K562 (cell line): Measurements from ENCODE around the gene SLC17A9. TPM values are rescaled to one million over a fixed set of nuclear protein-coding genes. Genes with fewer than 3 reads are reported as not detected.
A peak's percentile ranks its signal among the peaks of the same experiment; 100 is the strongest.

Experiments
- BHLHE40 ChIP-seq: IDR thresholded peaks from 2 replicates; pipeline ENCODE4 v1.6.1; 2011; ENCODE audit warnings: low read length, improper control_type of control experiment
- ESRRA ChIP-seq: fragments of 450-650 bp; IDR thresholded peaks from 2 replicates; pipeline ENCODE4 v1.6.1; 2014; ENCODE audit warnings: low read depth, mild to moderate bottlenecking, moderate library complexity, borderline replicate concordance
- HMG20A ChIP-seq: fragments of 450-650 bp; formaldehyde crosslinking; conservative IDR thresholded peaks from 2 replicates; pipeline ENCODE4 v1.4.0; 2020; ENCODE audit warnings: mild to moderate bottlenecking, mixed read lengths
- HOXB6 ChIP-seq: fragments of 250-450 bp; sonication (Bioruptor Pico); IDR thresholded peaks from 2 replicates; pipeline ENCODE4 v1.5.1; 2022; ENCODE audit warnings: mild to moderate bottlenecking, borderline replicate concordance
- HSF4 ChIP-seq: fragments of 250-450 bp; sonication (Bioruptor Pico); IDR thresholded peaks from 2 replicates; pipeline ENCODE4 v2.1.2; 2022; ENCODE audit warnings: mild to moderate bottlenecking, moderate library complexity, borderline replicate concordance
- NFE2 ChIP-seq: IDR thresholded peaks from 2 replicates; pipeline ENCODE4 v1.6.1; 2014; ENCODE audit warnings: antibody characterized with exemption, low read depth
- NR2C2 ChIP-seq, 2 experiments: fragments of 200-800 bp in 1 of 2; sonication (Bioruptor generic) in 1 of 2; sonication (generic) in 1 of 2; formaldehyde crosslinking in 1 of 2; IDR thresholded peaks; 2 replicates each; pipeline versions ENCODE4 v1.6.1 to v1.8.0; 2016 to 2022; ENCODE audit warnings: mild to moderate bottlenecking in 1 of 2, missing compliant biosample characterization in 1 of 2, missing genetic modification characterization in 1 of 2, missing genetic modification reagents in 1 of 2
- NR4A1 ChIP-seq, 2 experiments: fragments of 250-450 bp in 1 of 2; fragments of 450-650 bp in 1 of 2; sonication (Bioruptor Pico) in 1 of 2; IDR thresholded peaks; 2 replicates each; pipeline versions ENCODE4 v1.4.0 to v1.6.1; 2016 to 2020; ENCODE audit warnings: mild to moderate bottlenecking in 2 of 2, missing compliant biosample characterization in 1 of 2, missing genetic modification characterization in 1 of 2, moderate library complexity in 1 of 2
- PPARD ChIP-seq: fragments of 250-450 bp; sonication (Bioruptor Pico); IDR thresholded peaks from 2 replicates; pipeline ENCODE4 v1.8.0; 2022; ENCODE audit warnings: inconsistent platforms, mild to moderate bottlenecking, moderate library complexity
- PTBP1 ChIP-seq: fragments of 200-400 bp; formaldehyde crosslinking; IDR thresholded peaks from 2 replicates; pipeline ENCODE4 v1.6.1; 2017; ENCODE audit warnings: low read depth, low read length
- PTRF ChIP-seq: fragments of 450-650 bp; IDR thresholded peaks from 2 replicates; pipeline ENCODE4 v1.6.1; 2016; ENCODE audit warnings: mild to moderate bottlenecking, missing genetic modification characterization, missing compliant biosample characterization
- PYGO2 ChIP-seq: fragments of 450-650 bp; IDR thresholded peaks from 2 replicates; pipeline ENCODE4 v1.6.1; 2016; ENCODE audit warnings: mild to moderate bottlenecking, missing genetic modification characterization, moderate library complexity, missing compliant biosample characterization
- RBM14 ChIP-seq: fragments of 200-400 bp; formaldehyde crosslinking; IDR thresholded peaks from 2 replicates; pipeline ENCODE4 v1.6.1; 2018; ENCODE audit warnings: low read depth, mild to moderate bottlenecking, low read length, moderate library complexity, borderline replicate concordance; ENCODE audit not compliant: insufficient read depth
- RBM17 ChIP-seq: fragments of 200-400 bp; formaldehyde crosslinking; IDR thresholded peaks from 2 replicates; pipeline ENCODE4 v1.6.1; 2017; ENCODE audit warnings: low read depth, mild to moderate bottlenecking, low read length, borderline replicate concordance
- RBM39 ChIP-seq: fragments of 200-400 bp; formaldehyde crosslinking; optimal IDR thresholded peaks from 2 replicates; pipeline ENCODE3; 2018; ENCODE audit warnings: low read depth, low read length
- XRCC5 ChIP-seq: fragments of 200-400 bp; formaldehyde crosslinking; IDR thresholded peaks from 2 replicates; pipeline ENCODE4 v1.6.1; 2017; ENCODE audit warnings: low read depth, mild to moderate bottlenecking, low read length
- ZNF174 ChIP-seq: fragments of 250-450 bp; sonication (Bioruptor Pico); IDR thresholded peaks from 2 replicates; pipeline ENCODE4 v1.4.0; 2020; ENCODE audit warnings: mild to moderate bottlenecking
- ZNF436 ChIP-seq: fragments of 250-450, 450-650 bp; sonication (Bioruptor Pico); formaldehyde crosslinking; IDR thresholded peaks from 2 replicates; pipeline ENCODE4 v1.7.0; 2020; ENCODE audit warnings: mild to moderate bottlenecking
- ZNF507 ChIP-seq: conservative IDR thresholded peaks from 2 replicates; pipeline ENCODE4 v1.6.1; 2017; ENCODE audit warnings: missing genetic modification characterization, missing compliant biosample characterization
- ZNF764 ChIP-seq: fragments of 250-450 bp; sonication (Bioruptor Pico); IDR thresholded peaks from 2 replicates; pipeline ENCODE4 v1.4.0; 2020; ENCODE audit warnings: low read depth, mild to moderate bottlenecking, moderate library complexity
- polyA plus RNA-seq, 8 experiments: library from polyadenylated mRNA; depleted of rRNA in 4 of 8; stranded (reverse) in 5 of 8; unstranded in 3 of 8; fragments of >200 nt; fragmentation: Nextera tagmentation in 2 of 8; fragmentation: Illumina TruSeq in 1 of 8; extraction: Ambion mirVana in 2 of 8; extraction: Trizol in 1 of 8; gene quantifications; 2 replicates each; pipeline versions ENCODE4 v1.2.1 to v1.2.3, GENCODE V29; 2011 to 2014; ENCODE audit warnings: inconsistent platforms in 1 of 8, missing spikeins in 1 of 8
- total RNA-seq, 7 experiments: library from RNA; depleted of rRNA in 6 of 7; stranded (reverse); fragments of >200 nt in 6 of 7; fragmentation: Illumina TruSeq in 2 of 7; extraction: Trizol in 2 of 7; gene quantifications; 2 replicates each; pipeline versions ENCODE4 v1.2.1 to v1.2.3, GENCODE V29; 2011 to 2021; ENCODE audit warnings: low replicate concordance in 1 of 7
- TF ChIP-seq, protein P1 (sequence below): sonication (generic); formaldehyde crosslinking; IDR thresholded peaks from 2 replicates; pipeline ENCODE4 v1.4.0; 2020; ENCODE audit warnings: mild to moderate bottlenecking, missing genetic modification reagents
- TF ChIP-seq, protein P2 (sequence below), 2 experiments: fragments of 450-650 bp; IDR thresholded peaks; 2 replicates each; pipeline ENCODE4 v1.6.1; 2018; ENCODE audit warnings: mild to moderate bottlenecking in 2 of 2, low read depth in 1 of 2; ENCODE audit not compliant: partially characterized antibody in 2 of 2

The SLC17A9 gene
- total and polyA plus RNA-seq, 9 of the 15 experiments (the other 6 are each of a cell fraction or from before 2014, with no cell fraction given): 0.04 to 0.31 TPM; not detected in 7

DNA sequence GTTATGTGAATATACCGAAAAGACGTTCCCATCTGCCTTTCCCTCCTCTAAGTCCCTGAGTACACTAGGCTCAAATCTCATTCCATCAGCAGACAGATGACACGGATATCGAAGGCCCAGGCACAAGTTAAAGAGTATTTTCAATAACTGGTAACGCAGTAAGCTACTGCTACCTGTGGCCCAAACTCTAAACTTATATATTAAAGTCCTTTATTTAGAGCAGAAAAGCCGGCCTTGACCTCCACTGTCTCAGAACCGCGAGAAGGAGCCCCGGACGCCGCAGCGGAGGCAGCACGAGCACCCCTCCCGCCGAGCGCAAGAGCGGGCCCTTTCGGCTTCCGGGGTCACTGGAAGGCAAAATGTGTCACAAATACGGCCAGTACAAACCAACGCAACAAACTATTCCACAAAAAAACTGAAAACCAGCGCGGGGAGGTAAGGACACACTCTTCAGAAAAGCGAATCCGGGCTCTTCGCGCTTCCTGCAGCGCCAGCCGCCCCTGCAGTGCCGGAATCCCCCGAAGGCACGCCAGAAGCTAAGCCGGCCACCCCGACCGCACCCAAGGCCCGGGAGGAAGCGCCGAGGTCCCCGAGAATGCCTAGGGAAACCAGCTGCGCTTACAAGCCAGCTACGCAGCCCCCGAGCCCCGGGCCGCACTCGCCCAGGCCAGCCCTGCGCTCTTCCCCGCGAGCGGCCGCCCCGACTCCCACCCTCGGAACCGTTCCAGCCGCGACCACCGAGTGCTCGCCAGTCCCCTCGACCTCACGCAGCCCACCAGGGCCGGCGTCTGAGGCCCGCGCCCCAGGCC is 26.9 kb upstream of the SLC17A9 start (continued):
- TF ChIP-seq ZNF507 (tag) (no peak), PYGO2 (tag) (no peak), NFE2 (no peak), NR4A1 (CRISPR knock-in tag; IDR thresholded peaks at IDR 0.05) (no peak), NR4A1 (tag; IDR thresholded peaks at IDR 0.05) (no peak), HOXB6 (CRISPR knock-in tag) (no peak), HSF4 (CRISPR knock-in tag) (no peak), PTRF (tag) (no peak), HMG20A (CRISPR knock-in tag) (no peak), ZNF436 (CRISPR knock-in tag) (no peak), XRCC5 (no peak), RBM14 (0 out of 2 replicates have a peak, but pooled peaks have one; percentile 63), ZNF764 (no peak), ZNF174 (CRISPR knock-in tag) (no peak), NR2C2 (CRISPR knock-in tag; IDR thresholded peaks at IDR 0.05) (0 out of 2 replicates have a peak, but pooled peaks have one; percentile 4), NR2C2 (tag; IDR thresholded peaks at IDR 0.05) (peak; percentile 24; the same call in 1 of the 2 replicates), PPARD (CRISPR knock-in tag) (no peak), PTBP1 (no peak), ESRRA (no peak), BHLHE40 (no peak), RBM39 (no peak), RBM17 (no peak)
- TF ChIP-seq, protein P1, sequence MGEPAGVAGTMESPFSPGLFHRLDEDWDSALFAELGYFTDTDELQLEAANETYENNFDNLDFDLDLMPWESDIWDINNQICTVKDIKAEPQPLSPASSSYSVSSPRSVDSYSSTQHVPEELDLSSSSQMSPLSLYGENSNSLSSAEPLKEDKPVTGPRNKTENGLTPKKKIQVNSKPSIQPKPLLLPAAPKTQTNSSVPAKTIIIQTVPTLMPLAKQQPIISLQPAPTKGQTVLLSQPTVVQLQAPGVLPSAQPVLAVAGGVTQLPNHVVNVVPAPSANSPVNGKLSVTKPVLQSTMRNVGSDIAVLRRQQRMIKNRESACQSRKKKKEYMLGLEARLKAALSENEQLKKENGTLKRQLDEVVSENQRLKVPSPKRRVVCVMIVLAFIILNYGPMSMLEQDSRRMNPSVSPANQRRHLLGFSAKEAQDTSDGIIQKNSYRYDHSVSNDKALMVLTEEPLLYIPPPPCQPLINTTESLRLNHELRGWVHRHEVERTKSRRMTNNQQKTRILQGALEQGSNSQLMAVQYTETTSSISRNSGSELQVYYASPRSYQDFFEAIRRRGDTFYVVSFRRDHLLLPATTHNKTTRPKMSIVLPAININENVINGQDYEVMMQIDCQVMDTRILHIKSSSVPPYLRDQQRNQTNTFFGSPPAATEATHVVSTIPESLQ: no peak
- TF ChIP-seq, protein P2, sequence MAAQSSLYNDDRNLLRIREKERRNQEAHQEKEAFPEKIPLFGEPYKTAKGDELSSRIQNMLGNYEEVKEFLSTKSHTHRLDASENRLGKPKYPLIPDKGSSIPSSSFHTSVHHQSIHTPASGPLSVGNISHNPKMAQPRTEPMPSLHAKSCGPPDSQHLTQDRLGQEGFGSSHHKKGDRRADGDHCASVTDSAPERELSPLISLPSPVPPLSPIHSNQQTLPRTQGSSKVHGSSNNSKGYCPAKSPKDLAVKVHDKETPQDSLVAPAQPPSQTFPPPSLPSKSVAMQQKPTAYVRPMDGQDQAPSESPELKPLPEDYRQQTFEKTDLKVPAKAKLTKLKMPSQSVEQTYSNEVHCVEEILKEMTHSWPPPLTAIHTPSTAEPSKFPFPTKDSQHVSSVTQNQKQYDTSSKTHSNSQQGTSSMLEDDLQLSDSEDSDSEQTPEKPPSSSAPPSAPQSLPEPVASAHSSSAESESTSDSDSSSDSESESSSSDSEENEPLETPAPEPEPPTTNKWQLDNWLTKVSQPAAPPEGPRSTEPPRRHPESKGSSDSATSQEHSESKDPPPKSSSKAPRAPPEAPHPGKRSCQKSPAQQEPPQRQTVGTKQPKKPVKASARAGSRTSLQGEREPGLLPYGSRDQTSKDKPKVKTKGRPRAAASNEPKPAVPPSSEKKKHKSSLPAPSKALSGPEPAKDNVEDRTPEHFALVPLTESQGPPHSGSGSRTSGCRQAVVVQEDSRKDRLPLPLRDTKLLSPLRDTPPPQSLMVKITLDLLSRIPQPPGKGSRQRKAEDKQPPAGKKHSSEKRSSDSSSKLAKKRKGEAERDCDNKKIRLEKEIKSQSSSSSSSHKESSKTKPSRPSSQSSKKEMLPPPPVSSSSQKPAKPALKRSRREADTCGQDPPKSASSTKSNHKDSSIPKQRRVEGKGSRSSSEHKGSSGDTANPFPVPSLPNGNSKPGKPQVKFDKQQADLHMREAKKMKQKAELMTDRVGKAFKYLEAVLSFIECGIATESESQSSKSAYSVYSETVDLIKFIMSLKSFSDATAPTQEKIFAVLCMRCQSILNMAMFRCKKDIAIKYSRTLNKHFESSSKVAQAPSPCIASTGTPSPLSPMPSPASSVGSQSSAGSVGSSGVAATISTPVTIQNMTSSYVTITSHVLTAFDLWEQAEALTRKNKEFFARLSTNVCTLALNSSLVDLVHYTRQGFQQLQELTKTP (IDR thresholded peaks at IDR 0.05; ENCODE audit: low read depth in 1 of 2, partially characterized antibody in 2 of 2): no peak
